Esophagus squamous epithelium (tissue), 5 donors: ENCODE results near the gene ANAPC16. TPM values are rescaled to one million over a fixed set of nuclear protein-coding genes. Genes with fewer than 3 reads are reported as not detected.
"Not testable (repeated sequence)": the region's sequence is repeated elsewhere in the genome, so short reads cannot be mapped to it uniquely, and the experiment has no call there.

ENCODE experiments used
- DNase-seq: peaks from one replicate; lab custom pipeline; 2025; lab: John Stamatoyannopoulos, UW
- H3K27ac ChIP-seq, 4 donors: fragments of 200-600 bp; sonication (generic); one replicate each; pipeline ENCODE4 v1.5.1; 2016 to 2019; ENCODE audit warnings: mild to moderate bottlenecking in 1 of 4
- H3K27me3 ChIP-seq, 4 donors: fragments of 200-600 bp; sonication (generic); 1 replicate in 3 of 4; 2 replicates in 1 of 4; pipeline versions ENCODE4 v1.5.1 to v1.6.0; 2017 to 2021; ENCODE audit warnings: antibody characterized with exemption in 1 of 4
- H3K36me3 ChIP-seq, 3 donors: fragments of 200-600 bp; sonication (generic); one replicate each; pipeline ENCODE4 v1.5.1; 2016 to 2019
- H3K4me1 ChIP-seq, 3 donors: fragments of 200-600 bp; sonication (generic); one replicate each; pipeline ENCODE4 v1.5.1; 2017 to 2019
- H3K4me3 ChIP-seq, 4 donors: fragments of 200-600 bp; sonication (generic); 1 replicate in 3 of 4; 2 replicates in 1 of 4; pipeline ENCODE4 v1.5.1; 2016 to 2019; ENCODE audit warnings: mild to moderate bottlenecking in 2 of 4, moderate library complexity in 1 of 4
- H3K9me3 ChIP-seq, 3 donors: fragments of 200-600 bp; sonication (generic); one replicate each; pipeline ENCODE4 v1.5.1; 2016 to 2019
- POLR2A ChIP-seq, 4 donors: fragments of 450-650 bp; IDR thresholded peaks; one replicate each; pipeline ENCODE4 v1.6.1; 2017; ENCODE audit warnings: antibody characterized with exemption in 4 of 4, mild to moderate bottlenecking in 4 of 4, moderate library complexity in 3 of 4
- WGBS, 2 donors: methylation state at CpG; one replicate each; pipeline ENCODE4 v1.1.5; 2018; 5-methylcytosine and 5-hydroxymethylcytosine counted together
- intact Hi-C: fragments of 100-400 bp; cut with DNase I; formaldehyde crosslinking; loops from one replicate; pipeline ENCODE4 v1.15.0; 2022
- total RNA-seq, 4 donors: library from RNA; depleted of rRNA; stranded (reverse); fragments of >200 nt; gene quantifications; one replicate each; pipeline ENCODE4 v1.1.0, GENCODE V29; 2016
- TF ChIP-seq, protein P1 (sequence below), 6 experiments: fragments of 450-650 bp in 4 of 6; fragments of 200-600 bp in 2 of 6; sonication (generic) in 2 of 6; IDR thresholded peaks; one replicate each; pipeline ENCODE4 v1.5.1; 2016 to 2019; ENCODE audit warnings: antibody characterized with exemption in 6 of 6, mild to moderate bottlenecking in 4 of 6, moderate library complexity in 4 of 6
- donor health status: DM: yes; HTN: yes; CAD: no.

Gene ANAPC16
- total RNA-seq, 4 donors from 2014 or later = 34.2 to 104 (median 58.1) TPM

DNA sequence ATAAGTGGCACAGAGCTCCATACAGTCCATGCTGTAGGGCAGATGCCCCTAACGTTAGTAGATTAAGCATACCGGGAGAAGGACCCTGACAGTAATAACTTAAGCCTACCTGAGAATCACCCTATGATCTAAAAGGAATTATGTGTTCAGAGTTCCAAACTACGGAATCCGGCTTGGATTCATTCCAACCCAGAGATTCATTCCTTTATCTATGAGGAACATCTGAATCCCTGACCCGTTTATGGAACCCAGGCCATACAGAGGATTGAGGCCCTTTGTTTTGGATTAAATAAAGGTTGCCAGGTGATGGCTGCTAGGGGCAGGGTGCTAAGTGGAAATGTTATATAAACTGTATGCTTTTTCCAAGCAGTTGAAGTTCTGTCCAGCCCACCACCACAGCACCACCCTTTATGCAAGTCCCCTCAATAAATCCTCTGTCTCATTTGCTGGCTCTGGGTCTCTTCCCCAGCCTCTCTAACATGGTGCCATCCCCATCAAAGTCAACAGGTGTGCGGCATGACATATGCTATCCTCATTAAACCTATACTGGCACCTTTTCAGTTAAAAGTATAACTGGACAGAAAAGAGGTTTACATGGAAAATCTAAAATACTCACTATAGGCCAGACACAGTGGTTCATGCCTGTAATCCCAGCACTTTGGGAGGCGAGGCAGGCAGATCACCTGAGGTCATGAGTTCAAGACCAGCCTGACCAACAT is 9.1 kb upstream of the ANAPC16 start:
- Histone ChIP-seq H3K9me3 (no peaks in the 10 kb centered on the region), H3K36me3 (peaks cover 5 to 100% (median 16%) of the 10 kb centered on the region in 3 donors), H3K27me3 (no peaks in the 10 kb centered on the region), H3K4me3 (no peak overlapping the region), H3K27ac (no peak overlapping the region), H3K4me1 (no peaks in the 10 kb centered on the region)
- TF ChIP-seq, protein P1, sequence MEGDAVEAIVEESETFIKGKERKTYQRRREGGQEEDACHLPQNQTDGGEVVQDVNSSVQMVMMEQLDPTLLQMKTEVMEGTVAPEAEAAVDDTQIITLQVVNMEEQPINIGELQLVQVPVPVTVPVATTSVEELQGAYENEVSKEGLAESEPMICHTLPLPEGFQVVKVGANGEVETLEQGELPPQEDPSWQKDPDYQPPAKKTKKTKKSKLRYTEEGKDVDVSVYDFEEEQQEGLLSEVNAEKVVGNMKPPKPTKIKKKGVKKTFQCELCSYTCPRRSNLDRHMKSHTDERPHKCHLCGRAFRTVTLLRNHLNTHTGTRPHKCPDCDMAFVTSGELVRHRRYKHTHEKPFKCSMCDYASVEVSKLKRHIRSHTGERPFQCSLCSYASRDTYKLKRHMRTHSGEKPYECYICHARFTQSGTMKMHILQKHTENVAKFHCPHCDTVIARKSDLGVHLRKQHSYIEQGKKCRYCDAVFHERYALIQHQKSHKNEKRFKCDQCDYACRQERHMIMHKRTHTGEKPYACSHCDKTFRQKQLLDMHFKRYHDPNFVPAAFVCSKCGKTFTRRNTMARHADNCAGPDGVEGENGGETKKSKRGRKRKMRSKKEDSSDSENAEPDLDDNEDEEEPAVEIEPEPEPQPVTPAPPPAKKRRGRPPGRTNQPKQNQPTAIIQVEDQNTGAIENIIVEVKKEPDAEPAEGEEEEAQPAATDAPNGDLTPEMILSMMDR (IDR thresholded peaks at IDR 0.05) = no peak
- TF ChIP-seq POLR2A (IDR thresholded peaks at IDR 0.05) = no peak
- no peak for DNase-seq
- WGBS, 2 donors = 85 to 90% methylated on average over 7 of the region's 7 CpGs
- intact Hi-C loops = no loop called here

DNA sequence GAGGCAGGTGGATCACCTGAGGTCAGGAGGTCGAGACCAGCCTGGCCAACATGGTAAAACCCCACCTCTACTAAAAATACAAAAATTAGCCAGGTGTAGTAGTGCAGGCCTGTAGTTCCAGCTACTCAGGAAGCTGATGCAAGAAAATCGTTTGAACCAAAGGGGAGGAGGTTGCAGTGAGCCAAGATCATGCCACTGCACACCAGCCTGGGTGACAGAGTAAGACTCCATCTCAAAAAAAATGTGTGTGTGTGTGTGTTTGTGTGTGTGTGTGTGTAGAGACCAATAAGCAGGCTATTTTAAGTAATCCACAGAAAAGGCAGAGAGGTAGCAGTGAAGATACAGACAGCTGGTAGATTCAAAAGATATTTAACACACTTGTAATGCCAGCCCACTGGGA is 7.3 kb upstream of the ANAPC16 start:
- H3K9me3 ChIP-seq, H3K4me3 ChIP-seq, H3K4me1 ChIP-seq, DNase-seq, H3K27ac ChIP-seq, intact Hi-C loops, H3K27me3 ChIP-seq: not testable (repeated sequence)
- 51 to 52% methylated on average over 2 of the region's 2 CpGs for WGBS, 2 donors
- peaks cover 5 to 89% (median 16%) of the 10 kb centered on the region in 3 donors for H3K36me3 ChIP-seq

DNA sequence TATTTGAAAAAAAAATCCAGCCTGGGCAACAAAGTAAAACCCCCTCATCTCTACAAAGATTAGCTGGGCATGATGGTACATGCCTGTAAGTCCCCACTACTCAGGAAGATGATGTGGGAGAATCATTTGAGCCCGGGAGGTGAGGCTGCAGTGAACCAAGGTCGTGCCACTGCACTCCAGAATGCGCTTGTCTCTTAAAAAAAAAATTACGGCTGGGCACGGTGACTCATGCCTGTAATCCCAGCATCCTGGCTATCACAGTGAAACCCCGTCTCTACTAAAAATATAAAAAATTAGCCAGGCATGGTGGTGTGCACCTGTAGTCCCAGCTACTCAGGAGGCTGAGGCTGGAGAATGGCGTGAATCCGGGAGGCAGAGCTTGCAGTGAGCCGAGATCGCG is 4.4 kb upstream of the ANAPC16 start:
- H3K27me3 ChIP-seq, H3K9me3 ChIP-seq, intact Hi-C loops, DNase-seq, H3K27ac ChIP-seq, H3K4me3 ChIP-seq: not testable (repeated sequence)
- H3K4me1 ChIP-seq = peaks cover 0 to 20% (median 9%) of the 10 kb centered on the region in 3 donors
- H3K36me3 ChIP-seq = peaks cover 5 to 60% (median 16%) of the 10 kb centered on the region in 3 donors
- 66 to 74% methylated on average over 11 of the region's 11 CpGs for WGBS, 2 donors

DNA sequence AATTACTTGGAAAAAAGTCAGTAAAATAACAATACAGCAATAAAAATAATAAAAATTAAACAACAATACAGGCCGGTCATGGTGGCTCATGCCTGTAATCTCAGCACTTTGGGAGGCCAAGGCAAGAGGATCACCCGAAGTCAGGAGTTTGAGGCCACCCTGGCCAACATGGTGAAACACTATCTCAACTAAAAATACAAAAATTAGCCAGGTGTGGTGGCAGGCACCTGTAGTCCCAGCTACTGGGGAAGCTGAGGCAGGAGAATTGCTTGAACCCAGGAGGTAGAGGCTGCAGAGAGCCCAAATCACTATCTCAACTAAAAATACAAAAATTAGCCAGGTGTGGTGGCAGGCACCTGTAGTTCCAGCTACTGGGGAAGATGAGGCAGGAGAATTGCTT is 4.0 kb upstream of the ANAPC16 start:
- H3K27ac ChIP-seq, H3K27me3 ChIP-seq, intact Hi-C loops, H3K9me3 ChIP-seq, H3K4me3 ChIP-seq, DNase-seq: not testable (repeated sequence)
- Histone ChIP-seq H3K36me3 (peaks cover 5 to 56% (median 16%) of the 10 kb centered on the region in 3 donors), H3K4me1 (peaks cover 0 to 24% (median 10%) of the 10 kb centered on the region in 3 donors)
- WGBS, 2 donors = 92 to 96% methylated on average over 2 of the region's 2 CpGs

DNA sequence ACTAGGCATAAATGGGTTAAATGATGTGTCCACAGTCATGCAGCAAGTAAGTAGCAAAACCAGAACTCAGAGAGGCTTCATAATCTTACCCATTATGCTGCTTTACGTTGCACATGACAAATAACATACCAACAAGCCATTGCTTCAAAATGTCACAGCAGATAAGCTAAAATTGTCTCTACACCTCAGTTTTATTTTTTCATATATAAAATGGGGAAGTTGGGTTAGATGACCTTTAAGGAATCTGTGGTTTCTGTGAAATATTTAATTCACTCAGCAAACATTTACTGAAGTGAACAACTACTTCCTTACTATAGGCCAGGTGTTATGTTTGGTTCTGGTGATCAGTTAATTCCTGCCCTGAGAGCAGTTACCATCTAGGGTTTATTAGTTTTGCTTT is 2.5 kb downstream of the ANAPC16 start:
- peaks cover 0 to 30% (median 5%) of the 10 kb centered on the region in 3 donors for H3K36me3 ChIP-seq
- 12 to 13% methylated on average over 1 of the region's 1 CpG for WGBS, 2 donors
- intact Hi-C loops = no loop called here
- DNase-seq = no peak
- H3K4me3 ChIP-seq = peak overlapping the region in 1 of 4 donors; percentile 40
- TF ChIP-seq POLR2A (IDR thresholded peaks at IDR 0.05) = no peak
- TF ChIP-seq, protein P1 (IDR thresholded peaks at IDR 0.05) = no peak
- no peaks in the 10 kb centered on the region for H3K9me3 ChIP-seq
- peak overlapping the region; percentile 26 to 99 (median 91) for H3K27ac ChIP-seq
- no peaks in the 10 kb centered on the region for H3K27me3 ChIP-seq
- H3K4me1 ChIP-seq = peaks cover 14 to 67% (median 39%) of the 10 kb centered on the region in 3 donors

DNA sequence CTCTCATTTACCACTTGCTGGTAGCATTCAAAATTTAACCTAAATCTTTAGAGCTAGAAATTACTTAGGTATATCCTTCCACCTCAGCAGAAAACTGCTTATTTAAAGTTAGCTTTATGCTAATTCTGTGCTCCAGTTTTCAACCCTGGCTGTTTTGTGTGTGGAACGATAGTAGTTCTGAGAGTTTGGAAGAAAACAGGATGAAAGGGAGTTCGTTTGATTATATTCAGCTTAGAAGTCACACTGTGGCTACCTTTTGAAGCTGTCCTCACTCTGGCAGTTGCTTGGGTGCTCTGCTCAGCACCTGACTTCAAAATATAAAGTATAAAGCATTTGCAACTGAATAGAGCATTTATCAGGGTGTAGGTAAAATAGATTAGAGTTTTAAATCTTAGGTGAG is 2.9 kb downstream of the ANAPC16 start:
- Histone ChIP-seq H3K4me1 (peaks cover 17 to 69% (median 43%) of the 10 kb centered on the region in 3 donors), H3K27ac (peak overlapping the region; percentile 26 to 99 (median 91)), H3K27me3 (no peaks in the 10 kb centered on the region), H3K4me3 (peak overlapping the region in 1 of 4 donors; percentile 40), H3K9me3 (no peaks in the 10 kb centered on the region), H3K36me3 (peaks cover 0 to 32% (median 5%) of the 10 kb centered on the region in 3 donors)
- intact Hi-C loops = no loop called here
- TF ChIP-seq, protein P1 (IDR thresholded peaks at IDR 0.05) = no peak
- TF ChIP-seq POLR2A (IDR thresholded peaks at IDR 0.05) = no peak
- DNase-seq = no peak
- WGBS, 2 donors = 33 to 45% methylated on average over 2 of the region's 2 CpGs
